ENCODE measurements around the gene TEX10. TPM values are rescaled to one million over a fixed set of nuclear protein-coding genes. Genes with fewer than 3 reads are reported as not detected.
A peak's percentile ranks its signal among the peaks of the same experiment; 100 is the strongest.

Gene TEX10
- total and polyA plus RNA-seq, 7 experiments from 2014 or later, result 11.0 to 24.6 (median 18.2) TPM

DNA sequence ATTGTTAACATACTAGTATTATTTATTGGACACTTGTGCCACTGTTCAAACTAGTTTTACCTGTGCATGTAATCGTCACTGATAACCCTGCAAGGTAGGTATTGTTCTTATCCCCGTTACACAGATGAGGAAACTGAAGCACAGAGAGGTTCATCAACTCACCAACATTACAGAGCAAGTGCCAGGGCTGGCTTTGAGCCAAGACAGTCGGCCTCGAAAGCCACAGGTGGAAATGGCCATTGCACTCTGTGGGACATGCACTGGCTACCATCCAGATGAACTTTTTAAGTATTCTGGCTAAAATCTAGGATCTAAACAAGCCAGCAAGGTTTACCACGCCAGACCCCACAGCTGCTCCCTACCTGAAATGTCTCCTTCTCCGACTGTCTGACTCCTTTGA lies 57.9 kb downstream of the TEX10 start:
- ChIA-PET CTCF (no interaction called here), POLR2A (no interaction called here)
- no peaks in the 10 kb centered on the region for H3K27me3 Mint-ChIP-seq
- Histone ChIP-seq H3K4me1 (ENCODE audit: control insufficient read depth in 2 of 2, insufficient read depth in 2 of 2, low read length in 2 of 2) (no peaks in the 10 kb centered on the region), H3K27me3 (ENCODE audit: control insufficient read depth in 2 of 2, insufficient read depth in 2 of 2, low read length in 2 of 2) (no peaks in the 10 kb centered on the region), H3K27ac (ENCODE audit: low read depth, low read length) (no peak overlapping the region), H3K36me3 (ENCODE audit: control insufficient read depth in 2 of 3, insufficient read depth in 3 of 3, low read length in 3 of 3) (peaks cover 0 to 81% (median 4%) of the 10 kb centered on the region in 3 experiments), H3K4me3 (ENCODE audit: low read length) (no peak overlapping the region), H3K9me3 (ENCODE audit: control insufficient read depth in 2 of 3, low read length in 3 of 3) (no peaks in the 10 kb centered on the region)
- no peak overlapping the region for H3K4me3 Mint-ChIP-seq
- peaks cover 0 to 2% (median 0%) of the 10 kb centered on the region in 11 donors for H3K9me3 Mint-ChIP-seq
- H3K36me3 Mint-ChIP-seq, result peaks cover 13 to 51% (median 18%) of the 10 kb centered on the region in 5 donors
- intact Hi-C loops (cut with micrococcal nuclease), result no loop called here
- ATAC-seq (no peak), DNase-seq (no peak)
- H3K27ac Mint-ChIP-seq, result no peak overlapping the region
- H3K4me1 Mint-ChIP-seq, result peaks cover 0 to 7% (median 0%) of the 10 kb centered on the region in 7 donors

DNA sequence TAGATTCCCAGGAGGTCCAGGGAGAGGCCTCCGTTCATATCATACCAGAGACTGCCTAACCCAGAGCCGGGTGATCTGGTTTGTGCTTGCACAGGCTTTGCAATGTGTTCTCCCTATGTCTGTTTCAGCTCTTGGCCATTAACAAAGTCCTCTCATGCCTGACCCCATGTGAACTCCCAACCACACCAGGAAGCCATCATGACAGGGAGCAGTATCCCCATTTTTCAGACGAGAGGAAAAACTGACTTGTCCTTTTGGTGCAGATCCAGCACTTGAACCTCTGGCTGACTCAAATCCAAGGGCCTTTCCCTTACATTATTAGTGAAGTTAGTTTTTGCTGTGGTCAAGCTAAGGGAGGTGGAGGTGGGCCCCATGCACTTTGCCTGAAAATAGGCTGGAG lies 58.4 kb downstream of the TEX10 start:
- Mint-ChIP-seq H3K4me1 (peaks cover 0 to 7% (median 0%) of the 10 kb centered on the region in 7 donors), H3K4me3 (no peak overlapping the region), H3K27me3 (no peaks in the 10 kb centered on the region), H3K27ac (peak overlapping the region in 1 of 9 donors; percentile 17), H3K9me3 (peaks cover 0 to 4% (median 0%) of the 10 kb centered on the region in 11 donors), H3K36me3 (peaks cover 13 to 51% (median 22%) of the 10 kb centered on the region in 5 donors)
- Histone ChIP-seq H3K27me3 (ENCODE audit: control insufficient read depth in 2 of 2, insufficient read depth in 2 of 2, low read length in 2 of 2) (no peaks in the 10 kb centered on the region), H3K27ac (ENCODE audit: low read depth, low read length) (no peak overlapping the region), H3K4me3 (ENCODE audit: low read length) (no peak overlapping the region), H3K4me1 (ENCODE audit: control insufficient read depth in 2 of 2, insufficient read depth in 2 of 2, low read length in 2 of 2) (no peaks in the 10 kb centered on the region), H3K36me3 (ENCODE audit: control insufficient read depth in 2 of 3, insufficient read depth in 3 of 3, low read length in 3 of 3) (peaks cover 0 to 81% (median 4%) of the 10 kb centered on the region in 3 experiments), H3K9me3 (ENCODE audit: control insufficient read depth in 2 of 3, low read length in 3 of 3) (no peaks in the 10 kb centered on the region)
- ATAC-seq (no peak), DNase-seq (no peak)
- POLR2A ChIA-PET, result no interaction called here
- intact Hi-C loops (cut with micrococcal nuclease), result no loop called here
- CTCF ChIA-PET, result no interaction called here

DNA sequence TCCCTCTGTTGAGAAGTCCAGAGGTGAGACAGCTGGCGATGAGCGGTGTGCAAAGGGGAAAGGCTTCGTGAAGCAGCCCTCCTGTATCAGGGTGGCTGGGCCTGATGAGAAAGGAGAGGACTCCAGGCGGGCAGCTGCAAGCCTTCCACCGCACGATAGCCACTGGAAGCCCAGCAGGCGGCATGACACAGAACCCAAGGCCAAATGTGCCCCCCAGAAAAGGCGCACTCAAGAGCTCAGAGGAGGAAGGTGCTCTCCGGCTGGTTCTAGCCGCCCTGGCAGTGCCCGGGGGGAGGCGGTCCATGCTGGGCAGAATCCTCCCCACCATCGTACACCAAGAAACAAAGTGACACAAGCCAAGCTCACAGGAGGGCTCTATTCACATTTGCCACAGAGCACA lies 60.3 kb downstream of the TEX10 start:
- DNase-seq, result no peak
- POLR2A ChIA-PET, result no interaction called here
- no peaks in the 10 kb centered on the region for H3K4me1 ChIP-seq (ENCODE audit: control insufficient read depth in 2 of 2, insufficient read depth in 2 of 2, low read length in 2 of 2)
- H3K4me3 ChIP-seq (ENCODE audit: low read length), result no peak overlapping the region
- H3K9me3 ChIP-seq (ENCODE audit: control insufficient read depth in 2 of 3, low read length in 3 of 3), result no peaks in the 10 kb centered on the region
- Mint-ChIP-seq H3K27ac (no peak overlapping the region), H3K36me3 (peaks cover 24 to 61% (median 36%) of the 10 kb centered on the region in 5 donors), H3K9me3 (peaks cover 2 to 16% (median 9%) of the 10 kb centered on the region in 11 donors), H3K4me1 (peaks cover 0 to 7% (median 0%) of the 10 kb centered on the region in 7 donors), H3K4me3 (no peak overlapping the region), H3K27me3 (no peaks in the 10 kb centered on the region)
- intact Hi-C loops (cut with micrococcal nuclease), result no loop called here
- no peaks in the 10 kb centered on the region for H3K27me3 ChIP-seq (ENCODE audit: control insufficient read depth in 2 of 2, insufficient read depth in 2 of 2, low read length in 2 of 2)
- no peak overlapping the region for H3K27ac ChIP-seq (ENCODE audit: low read depth, low read length)
- H3K36me3 ChIP-seq (ENCODE audit: control insufficient read depth in 2 of 3, insufficient read depth in 3 of 3, low read length in 3 of 3), result peaks cover 4 to 78% (median 5%) of the 10 kb centered on the region in 3 experiments
- CTCF ChIA-PET, result no interaction called here
- no peak for ATAC-seq

- ATAC-seq (no peak), DNase-seq (no peak)
- no peak overlapping the region for H3K4me3 Mint-ChIP-seq
- peaks cover 35 to 75% (median 51%) of the 10 kb centered on the region in 5 donors for H3K36me3 Mint-ChIP-seq
- Histone ChIP-seq H3K27ac (ENCODE audit: low read depth, low read length) (no peak overlapping the region), H3K9me3 (ENCODE audit: control insufficient read depth in 2 of 3, low read length in 3 of 3) (no peaks in the 10 kb centered on the region), H3K4me3 (ENCODE audit: low read length) (no peak overlapping the region), H3K4me1 (ENCODE audit: control insufficient read depth in 2 of 2, insufficient read depth in 2 of 2, low read length in 2 of 2) (no peaks in the 10 kb centered on the region), H3K27me3 (ENCODE audit: control insufficient read depth in 2 of 2, insufficient read depth in 2 of 2, low read length in 2 of 2) (no peaks in the 10 kb centered on the region), H3K36me3 (ENCODE audit: control insufficient read depth in 2 of 3, insufficient read depth in 3 of 3, low read length in 3 of 3) (peaks cover 5 to 78% (median 5%) of the 10 kb centered on the region in 3 experiments)
- peaks cover 2 to 22% (median 10%) of the 10 kb centered on the region in 11 donors for H3K9me3 Mint-ChIP-seq
- intact Hi-C loops (cut with micrococcal nuclease), result no loop called here
- POLR2A ChIA-PET, result no interaction called here
- H3K27ac Mint-ChIP-seq, result no peak overlapping the region
- peaks cover 0 to 7% (median 0%) of the 10 kb centered on the region in 7 donors for H3K4me1 Mint-ChIP-seq
- no peaks in the 10 kb centered on the region for H3K27me3 Mint-ChIP-seq
- CTCF ChIA-PET, result no interaction called here
Observed at GRCh38 chr9:100290714-100291113, 62.0 kb downstream of the TEX10 start.

DNA sequence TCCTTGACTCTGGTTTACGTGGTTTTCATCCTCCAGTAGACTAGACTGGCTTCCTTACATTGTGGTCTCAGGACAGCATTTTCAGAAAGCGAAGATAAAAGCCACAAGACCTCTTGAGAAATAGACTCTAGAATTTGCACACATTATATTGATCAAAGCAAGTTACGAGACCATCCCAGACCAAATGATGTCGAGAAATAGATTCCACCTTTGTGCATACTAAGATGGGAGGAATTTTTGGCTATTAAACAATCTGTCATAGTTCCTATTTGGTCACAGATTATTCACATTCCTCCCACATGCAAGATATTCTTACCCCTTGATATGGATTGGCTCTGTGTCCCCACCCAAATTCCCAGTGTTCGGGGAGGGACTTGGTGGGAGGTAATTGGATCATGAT lies 65.6 kb downstream of the TEX10 start:
- CTCF ChIA-PET, result no interaction called here
- no peaks in the 10 kb centered on the region for H3K4me1 ChIP-seq (ENCODE audit: control insufficient read depth in 2 of 2, insufficient read depth in 2 of 2, low read length in 2 of 2)
- peaks cover 0 to 7% (median 0%) of the 10 kb centered on the region in 3 experiments for H3K9me3 ChIP-seq (ENCODE audit: control insufficient read depth in 2 of 3, low read length in 3 of 3)
- peaks cover 5 to 73% (median 5%) of the 10 kb centered on the region in 3 experiments for H3K36me3 ChIP-seq (ENCODE audit: control insufficient read depth in 2 of 3, insufficient read depth in 3 of 3, low read length in 3 of 3)
- H3K4me3 Mint-ChIP-seq, result no peak overlapping the region
- H3K27me3 Mint-ChIP-seq, result no peaks in the 10 kb centered on the region
- H3K4me1 Mint-ChIP-seq, result no peaks in the 10 kb centered on the region
- peaks cover 52 to 82% (median 82%) of the 10 kb centered on the region in 5 donors for H3K36me3 Mint-ChIP-seq
- POLR2A ChIA-PET, result no interaction called here
- H3K27ac Mint-ChIP-seq, result peak overlapping the region in 1 of 9 donors; percentile 54
- peaks cover 9 to 34% (median 18%) of the 10 kb centered on the region in 11 donors for H3K9me3 Mint-ChIP-seq
- no peak overlapping the region for H3K4me3 ChIP-seq (ENCODE audit: low read length)
- H3K27ac ChIP-seq (ENCODE audit: low read depth, low read length), result no peak overlapping the region
- no peaks in the 10 kb centered on the region for H3K27me3 ChIP-seq (ENCODE audit: control insufficient read depth in 2 of 2, insufficient read depth in 2 of 2, low read length in 2 of 2)
- ATAC-seq (no peak), DNase-seq (no peak)
- intact Hi-C loops (cut with micrococcal nuclease), result no loop called here

DNA sequence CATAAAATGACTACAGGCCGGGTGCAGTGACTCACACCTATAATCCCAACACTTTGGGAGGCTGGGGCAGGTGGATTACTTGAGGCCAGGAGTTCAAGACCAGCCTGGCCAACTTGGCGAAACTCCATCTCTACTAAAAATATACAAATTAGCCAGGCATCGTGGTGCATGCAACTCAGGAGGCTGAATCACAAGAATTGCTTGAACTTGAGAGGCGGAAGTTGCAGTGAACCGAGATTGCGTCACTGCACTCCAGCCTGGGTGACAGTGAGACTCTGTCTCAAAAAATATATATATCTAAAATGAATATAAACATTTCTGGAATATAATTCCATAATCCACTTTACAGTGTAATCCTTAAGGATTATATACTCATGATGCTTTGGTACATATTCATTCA lies 66.5 kb downstream of the TEX10 start:
- Mint-ChIP-seq H3K4me3 (no peak overlapping the region), H3K27me3 (no peaks in the 10 kb centered on the region), H3K27ac (no peak overlapping the region), H3K36me3 (peaks cover 47 to 83% (median 79%) of the 10 kb centered on the region in 5 donors), H3K4me1 (no peaks in the 10 kb centered on the region), H3K9me3 (peaks cover 9 to 34% (median 18%) of the 10 kb centered on the region in 11 donors)
- H3K4me3 ChIP-seq (ENCODE audit: low read length), result no peak overlapping the region
- no peaks in the 10 kb centered on the region for H3K4me1 ChIP-seq (ENCODE audit: control insufficient read depth in 2 of 2, insufficient read depth in 2 of 2, low read length in 2 of 2)
- ChIA-PET POLR2A (no interaction called here), CTCF (interaction anchor here (0.5 kb wide), 1 partner anchor 327 kb away, joined by 5 read pairs; no protein-coding TSS in a partner anchor)
- H3K27ac ChIP-seq (ENCODE audit: low read depth, low read length), result no peak overlapping the region
- DNase-seq (no peak), ATAC-seq (no peak)
- no peaks in the 10 kb centered on the region for H3K27me3 ChIP-seq (ENCODE audit: control insufficient read depth in 2 of 2, insufficient read depth in 2 of 2, low read length in 2 of 2)
- intact Hi-C loops (cut with micrococcal nuclease), result no loop called here
- peaks cover 5 to 65% (median 5%) of the 10 kb centered on the region in 3 experiments for H3K36me3 ChIP-seq (ENCODE audit: control insufficient read depth in 2 of 3, insufficient read depth in 3 of 3, low read length in 3 of 3)
- H3K9me3 ChIP-seq (ENCODE audit: control insufficient read depth in 2 of 3, low read length in 3 of 3), result peaks cover 0 to 7% (median 0%) of the 10 kb centered on the region in 3 experiments

DNA sequence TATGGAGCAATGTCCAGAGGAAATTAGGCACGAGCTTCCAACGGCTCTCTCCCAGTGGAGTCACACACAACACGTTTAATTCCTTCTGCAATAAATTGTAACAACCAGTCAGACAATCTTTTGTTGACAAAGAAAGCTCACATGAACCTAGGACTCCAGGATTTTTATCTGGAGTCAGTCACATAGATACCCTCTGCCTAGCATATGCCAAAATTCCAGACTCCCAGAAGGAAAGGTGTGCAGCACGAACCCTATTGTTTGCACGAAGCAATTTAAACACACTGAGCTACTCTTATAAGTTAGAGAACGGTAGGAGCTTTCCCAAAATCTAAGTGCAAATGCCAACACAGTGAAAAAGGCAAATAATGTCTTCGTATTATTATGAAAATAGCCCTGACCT lies 67.1 kb downstream of the TEX10 start:
- H3K4me1 ChIP-seq (ENCODE audit: control insufficient read depth in 2 of 2, insufficient read depth in 2 of 2, low read length in 2 of 2), result no peaks in the 10 kb centered on the region
- peaks cover 0 to 7% (median 0%) of the 10 kb centered on the region in 3 experiments for H3K9me3 ChIP-seq (ENCODE audit: control insufficient read depth in 2 of 3, low read length in 3 of 3)
- intact Hi-C loops (cut with micrococcal nuclease), result no loop called here
- no peaks in the 10 kb centered on the region for H3K27me3 ChIP-seq (ENCODE audit: control insufficient read depth in 2 of 2, insufficient read depth in 2 of 2, low read length in 2 of 2)
- peaks cover 5 to 64% (median 5%) of the 10 kb centered on the region in 3 experiments for H3K36me3 ChIP-seq (ENCODE audit: control insufficient read depth in 2 of 3, insufficient read depth in 3 of 3, low read length in 3 of 3)
- H3K36me3 Mint-ChIP-seq, result peaks cover 48 to 84% (median 78%) of the 10 kb centered on the region in 5 donors
- H3K4me1 Mint-ChIP-seq, result no peaks in the 10 kb centered on the region
- ChIA-PET CTCF (no interaction called here), POLR2A (no interaction called here)
- H3K27me3 Mint-ChIP-seq, result no peaks in the 10 kb centered on the region
- H3K4me3 Mint-ChIP-seq, result no peak overlapping the region
- no peak overlapping the region for H3K27ac Mint-ChIP-seq
- ATAC-seq (no peak), DNase-seq (no peak)
- no peak overlapping the region for H3K27ac ChIP-seq (ENCODE audit: low read depth, low read length)
- no peak overlapping the region for H3K4me3 ChIP-seq (ENCODE audit: low read length)
- peaks cover 9 to 34% (median 18%) of the 10 kb centered on the region in 11 donors for H3K9me3 Mint-ChIP-seq

Data from naive thymus-derived CD4-positive, alpha-beta T cell (primary cell).